ENCODE results near the gene CNTN5. TPM values are rescaled to one million over a fixed set of nuclear protein-coding genes. Genes with fewer than 3 reads are reported as not detected.

Gene CNTN5
- total RNA-seq, 1 experiment from 2014 or later, result not detected

- no peaks in the 10 kb centered on the region for H3K36me3 ChIP-seq (ENCODE audit: low read depth, low read length)
- no peak overlapping the region for H3K4me2 ChIP-seq (ENCODE audit: low read length)
- no TSS peak for BruUV-seq (replicated peaks)
- POLR2A ChIA-PET (ENCODE audit: unreplicated experiment), result no interaction called here
- intact Hi-C loops (cut with micrococcal nuclease), result no loop called here
- CTCF ChIA-PET, result no interaction called here
- no peak overlapping the region for H3K27ac ChIP-seq (ENCODE audit: low read length)
- H3F3A ChIP-seq (ENCODE audit: low read length, unreplicated experiment), result no peaks in the 10 kb centered on the region
- H3K79me2 ChIP-seq (ENCODE audit: low read length), result no peaks in the 10 kb centered on the region
- peaks cover 11% of the 10 kb centered on the region; the same call in 1 of the 2 replicates for H3K27me3 ChIP-seq (ENCODE audit: low read length)
- H4K20me1 ChIP-seq (ENCODE audit: low read length), result no peaks in the 10 kb centered on the region
- no peaks in the 10 kb centered on the region for H3K4me1 ChIP-seq (ENCODE audit: insufficient read depth, low read length)
- no peak for TF ChIP-seq EZH2 (IDR thresholded peaks at IDR 0.05; ENCODE audit: low read length, unreplicated experiment)
- no peak for TF ChIP-seq EZH2phosphoT487 (IDR thresholded peaks at IDR 0.05; ENCODE audit: borderline replicate concordance, low read length)
- TF ChIP-seq CTCF (conservative IDR thresholded peaks at IDR 0.05; ENCODE audit: low read depth, low read length), result no peak
- no peak overlapping the region for H3K4me3 ChIP-seq (ENCODE audit: low read length)
- no peak for DNase-seq
- no peak overlapping the region for H2AFZ ChIP-seq (ENCODE audit: low read length)
- no peak overlapping the region for H3K9ac ChIP-seq (ENCODE audit: low read length)
- ATAC-seq, result no peak
- H3K9me3 ChIP-seq (ENCODE audit: low read length), result no peaks in the 10 kb centered on the region
- H3K9me2 ChIP-seq (replicated peaks; ENCODE audit: low read length), result no peaks in the 10 kb centered on the region
Observed at GRCh38 chr11:100367892-100368291, 1347.1 kb downstream of the CNTN5 start.

- no peak for TF ChIP-seq EZH2 (IDR thresholded peaks at IDR 0.05; ENCODE audit: low read length, unreplicated experiment)
- no peak for TF ChIP-seq CTCF (conservative IDR thresholded peaks at IDR 0.05; ENCODE audit: low read depth, low read length)
- TF ChIP-seq EZH2phosphoT487 (IDR thresholded peaks at IDR 0.05; ENCODE audit: borderline replicate concordance, low read length), result no peak
- DNase-seq (no peak), ATAC-seq (no peak)
- H2AFZ ChIP-seq (ENCODE audit: low read length), result no peak overlapping the region
- no peaks in the 10 kb centered on the region for H3F3A ChIP-seq (ENCODE audit: low read length, unreplicated experiment)
- H3K79me2 ChIP-seq (ENCODE audit: low read length), result no peaks in the 10 kb centered on the region
- no peaks in the 10 kb centered on the region for H3K9me3 ChIP-seq (ENCODE audit: low read length)
- no peaks in the 10 kb centered on the region for H3K4me1 ChIP-seq (ENCODE audit: insufficient read depth, low read length)
- peaks cover 39% of the 10 kb centered on the region for H3K27me3 ChIP-seq (ENCODE audit: low read length)
- intact Hi-C loops (cut with micrococcal nuclease), result no loop called here
- H3K4me2 ChIP-seq (ENCODE audit: low read length), result no peak overlapping the region
- H4K20me1 ChIP-seq (ENCODE audit: low read length), result no peaks in the 10 kb centered on the region
- POLR2A ChIA-PET (ENCODE audit: unreplicated experiment), result no interaction called here
- CTCF ChIA-PET, result no interaction called here
- H3K9me2 ChIP-seq (replicated peaks; ENCODE audit: low read length), result no peaks in the 10 kb centered on the region
- H3K9ac ChIP-seq (ENCODE audit: low read length), result no peak overlapping the region
- no TSS peak for BruUV-seq (replicated peaks)
- no peaks in the 10 kb centered on the region for H3K36me3 ChIP-seq (ENCODE audit: low read depth, low read length)
- no peak overlapping the region for H3K4me3 ChIP-seq (ENCODE audit: low read length)
- no peak overlapping the region for H3K27ac ChIP-seq (ENCODE audit: low read length)
Observed at GRCh38 chr11:100383357-100383865, 1362.7 kb downstream of the CNTN5 start.

- Histone ChIP-seq H2AFZ (ENCODE audit: low read length) (no peak overlapping the region), H3K9me2 (replicated peaks; ENCODE audit: low read length) (no peaks in the 10 kb centered on the region), H3K4me3 (ENCODE audit: low read length) (no peak overlapping the region), H3K27me3 (ENCODE audit: low read length) (peaks cover 32% of the 10 kb centered on the region), H3K9me3 (ENCODE audit: low read length) (no peaks in the 10 kb centered on the region), H4K20me1 (ENCODE audit: low read length) (no peaks in the 10 kb centered on the region), H3K79me2 (ENCODE audit: low read length) (no peaks in the 10 kb centered on the region), H3K4me2 (ENCODE audit: low read length) (no peak overlapping the region), H3K9ac (ENCODE audit: low read length) (no peak overlapping the region), H3K4me1 (ENCODE audit: insufficient read depth, low read length) (no peaks in the 10 kb centered on the region), H3K27ac (ENCODE audit: low read length) (no peak overlapping the region), H3K36me3 (ENCODE audit: low read depth, low read length) (no peaks in the 10 kb centered on the region), H3F3A (ENCODE audit: low read length, unreplicated experiment) (no peaks in the 10 kb centered on the region)
- intact Hi-C loops (cut with micrococcal nuclease), result no loop called here
- DNase-seq, result no peak
- no peak for ATAC-seq
- POLR2A ChIA-PET (ENCODE audit: unreplicated experiment), result no interaction called here
- BruUV-seq (replicated peaks), result no TSS peak
- TF ChIP-seq CTCF (conservative IDR thresholded peaks at IDR 0.05; ENCODE audit: low read depth, low read length) (no peak), EZH2 (IDR thresholded peaks at IDR 0.05; ENCODE audit: low read length, unreplicated experiment) (no peak), EZH2phosphoT487 (IDR thresholded peaks at IDR 0.05; ENCODE audit: borderline replicate concordance, low read length) (no peak)
- CTCF ChIA-PET, result no interaction called here
Observed at GRCh38 chr11:100396266-100396665, 1375.5 kb downstream of the CNTN5 start.
